ENCODE data around the gene C11orf24.
"Not testable (repeated sequence)": the region's sequence is repeated elsewhere in the genome, so short reads cannot be mapped to it uniquely, and the experiment has no call there.

C11orf24 gene

DNA sequence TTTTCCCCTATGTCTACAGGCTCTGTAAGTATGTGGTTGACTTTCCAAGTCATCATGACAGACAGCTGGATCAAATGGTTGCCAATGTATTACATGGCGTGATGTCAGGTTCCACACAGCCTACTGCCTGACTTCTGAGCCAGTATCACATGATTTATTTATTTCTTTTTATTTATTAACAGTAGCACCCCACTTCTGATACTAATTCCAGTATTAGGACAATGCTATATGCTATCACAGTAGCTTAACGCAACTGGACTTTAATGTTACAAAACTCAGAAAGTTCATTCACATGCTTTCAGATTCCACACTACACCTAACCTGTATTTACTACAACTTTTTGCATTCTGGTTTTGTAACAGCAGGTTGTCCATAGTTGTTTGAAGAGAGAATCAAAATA is 17.7 kb upstream of the C11orf24 start:
- Histone ChIP-seq H3K36me3 (ENCODE audit: control insufficient read depth in 2 of 2, insufficient read depth in 1 of 2, low read length in 2 of 2) (no peaks in the 10 kb centered on the region), H3K9me3 (ENCODE audit: control insufficient read depth, insufficient read depth, low read depth, low read length) (no peaks in the 10 kb centered on the region), H3K4me3 (ENCODE audit: low read depth, low read length) (no peak overlapping the region), H3K27ac (ENCODE audit: extremely low read depth, low read depth, low read length) (no peak overlapping the region), H3K4me1 (ENCODE audit: control insufficient read depth, insufficient read depth, low read length) (no peaks in the 10 kb centered on the region)
- ChIA-PET CTCF (interaction anchor here (2.9 kb wide), 1 partner anchor 9 kb away, joined by 25 read pairs; no protein-coding TSS in a partner anchor), POLR2A (interaction anchor here (2.1 kb wide), 1 partner anchor 17 kb away, joined by 5 read pairs; the partner anchor contains the start of gene C11orf24)
- TF ChIP-seq ZNF707 (tag by site-specific recombination; IDR thresholded peaks at IDR 0.05) = peak; percentile 92
- no peak for TF ChIP-seq ZNF664 (tag by site-specific recombination; IDR thresholded peaks at IDR 0.05)

DNA sequence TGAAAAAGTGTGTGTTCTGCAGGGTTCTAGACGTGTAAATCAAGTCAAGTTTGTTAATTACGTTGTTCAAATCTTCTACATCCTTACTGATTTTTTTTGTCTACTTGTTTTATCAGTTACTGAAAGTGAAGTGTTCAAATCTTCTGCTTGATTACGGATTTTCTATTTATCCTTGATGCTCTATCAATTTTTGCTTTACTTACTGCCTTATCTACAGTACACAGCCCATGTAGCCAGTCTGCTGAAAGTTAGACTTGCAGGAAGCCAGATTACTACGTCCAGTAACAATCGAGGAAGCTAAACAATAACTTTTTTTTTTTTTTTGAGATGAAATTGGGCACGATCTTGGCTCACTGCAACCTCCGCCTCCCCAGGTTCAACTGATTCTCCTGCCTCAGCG is 15.6 kb upstream of the C11orf24 start:
- H3K36me3 ChIP-seq (ENCODE audit: control insufficient read depth in 2 of 2, insufficient read depth in 1 of 2, low read length in 2 of 2) = no peaks in the 10 kb centered on the region
- H3K4me3 ChIP-seq (ENCODE audit: low read depth, low read length) = no peak overlapping the region
- no peak for TF ChIP-seq ZNF560 (tag by site-specific recombination; IDR thresholded peaks at IDR 0.05; ENCODE audit: borderline replicate concordance)
- TF ChIP-seq ZNF707 (tag by site-specific recombination; IDR thresholded peaks at IDR 0.05) = no peak
- no peak for TF ChIP-seq ZNF221 (tag by site-specific recombination; IDR thresholded peaks at IDR 0.05; ENCODE audit: borderline replicate concordance)
- no peak for TF ChIP-seq ZNF837 (tag by site-specific recombination; IDR thresholded peaks at IDR 0.05)
- TF ChIP-seq ZNF544 (tag by site-specific recombination; IDR thresholded peaks at IDR 0.05) = no peak
- no peak for TF ChIP-seq ZNF529 (tag by site-specific recombination; IDR thresholded peaks at IDR 0.05; ENCODE audit: insufficient replicate concordance)
- no peak for TF ChIP-seq ZNF391 (tag by site-specific recombination; IDR thresholded peaks at IDR 0.05; ENCODE audit: borderline replicate concordance, low read depth)
- no peak for TF ChIP-seq ZNF211 (tag by site-specific recombination; IDR thresholded peaks at IDR 0.05; ENCODE audit: low read depth)
- no peak for TF ChIP-seq SP7 (tag by site-specific recombination; IDR thresholded peaks at IDR 0.05)
- TF ChIP-seq, protein P1, sequence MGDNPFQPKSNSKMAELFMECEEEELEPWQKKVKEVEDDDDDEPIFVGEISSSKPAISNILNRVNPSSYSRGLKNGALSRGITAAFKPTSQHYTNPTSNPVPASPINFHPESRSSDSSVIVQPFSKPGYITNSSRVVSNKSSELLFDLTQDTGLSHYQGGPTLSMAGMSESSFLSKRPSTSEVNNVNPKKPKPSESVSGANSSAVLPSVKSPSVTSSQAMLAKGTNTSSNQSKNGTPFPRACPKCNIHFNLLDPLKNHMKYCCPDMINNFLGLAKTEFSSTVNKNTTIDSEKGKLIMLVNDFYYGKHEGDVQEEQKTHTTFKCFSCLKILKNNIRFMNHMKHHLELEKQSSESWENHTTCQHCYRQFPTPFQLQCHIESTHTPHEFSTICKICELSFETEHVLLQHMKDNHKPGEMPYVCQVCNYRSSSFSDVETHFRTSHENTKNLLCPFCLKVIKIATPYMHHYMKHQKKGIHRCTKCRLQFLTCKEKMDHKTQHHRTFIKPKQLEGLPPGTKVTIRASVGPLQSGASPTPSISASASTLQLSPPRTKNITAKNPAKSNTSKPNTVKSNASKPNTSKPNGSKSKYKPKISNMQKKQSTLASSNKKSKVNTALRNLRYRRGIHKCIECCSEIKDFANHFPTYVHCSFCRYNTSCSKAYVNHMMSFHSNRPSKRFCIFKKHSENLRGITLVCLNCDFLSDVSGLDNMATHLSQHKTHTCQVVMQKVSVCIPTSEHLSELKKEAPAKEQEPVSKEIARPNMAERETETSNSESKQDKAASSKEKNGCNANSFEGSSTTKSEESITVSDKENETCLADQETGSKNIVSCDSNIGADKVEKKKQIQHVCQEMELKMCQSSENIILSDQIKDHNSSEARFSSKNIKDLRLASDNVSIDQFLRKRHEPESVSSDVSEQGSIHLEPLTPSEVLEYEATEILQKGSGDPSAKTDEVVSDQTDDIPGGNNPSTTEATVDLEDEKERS (tag by site-specific recombination; IDR thresholded peaks at IDR 0.05) = no peak
- TF ChIP-seq, protein P2, sequence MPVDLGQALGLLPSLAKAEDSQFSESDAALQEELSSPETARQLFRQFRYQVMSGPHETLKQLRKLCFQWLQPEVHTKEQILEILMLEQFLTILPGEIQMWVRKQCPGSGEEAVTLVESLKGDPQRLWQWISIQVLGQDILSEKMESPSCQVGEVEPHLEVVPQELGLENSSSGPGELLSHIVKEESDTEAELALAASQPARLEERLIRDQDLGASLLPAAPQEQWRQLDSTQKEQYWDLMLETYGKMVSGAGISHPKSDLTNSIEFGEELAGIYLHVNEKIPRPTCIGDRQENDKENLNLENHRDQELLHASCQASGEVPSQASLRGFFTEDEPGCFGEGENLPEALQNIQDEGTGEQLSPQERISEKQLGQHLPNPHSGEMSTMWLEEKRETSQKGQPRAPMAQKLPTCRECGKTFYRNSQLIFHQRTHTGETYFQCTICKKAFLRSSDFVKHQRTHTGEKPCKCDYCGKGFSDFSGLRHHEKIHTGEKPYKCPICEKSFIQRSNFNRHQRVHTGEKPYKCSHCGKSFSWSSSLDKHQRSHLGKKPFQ (tag by site-specific recombination; IDR thresholded peaks at IDR 0.05) = no peak
- TF ChIP-seq ZSCAN30 (tag by site-specific recombination; IDR thresholded peaks at IDR 0.05) = no peak
- no peak for TF ChIP-seq ZNF768 (tag by site-specific recombination; IDR thresholded peaks at IDR 0.05)
- TF ChIP-seq ZNF624 (tag by site-specific recombination; IDR thresholded peaks at IDR 0.05) = no peak
- TF ChIP-seq ZIC2 (tag by site-specific recombination; IDR thresholded peaks at IDR 0.05) = no peak
- TF ChIP-seq KLF16 (tag by site-specific recombination; IDR thresholded peaks at IDR 0.05) = no peak
- no peak for TF ChIP-seq IKZF3 (tag by site-specific recombination; IDR thresholded peaks at IDR 0.05)
- no peak for TF ChIP-seq ZNF292 (tag by site-specific recombination; IDR thresholded peaks at IDR 0.05; ENCODE audit: borderline replicate concordance, low read depth)
- TF ChIP-seq ZNF596 (tag by site-specific recombination; IDR thresholded peaks at IDR 0.05) = no peak
- no peaks in the 10 kb centered on the region for H3K4me1 ChIP-seq (ENCODE audit: control insufficient read depth, insufficient read depth, low read length)
- H3K27ac ChIP-seq (ENCODE audit: extremely low read depth, low read depth, low read length) = no peak overlapping the region
- no peaks in the 10 kb centered on the region for H3K9me3 ChIP-seq (ENCODE audit: control insufficient read depth, insufficient read depth, low read depth, low read length)
- POLR2A ChIA-PET = interaction anchor here (0.6 kb wide), 1 partner anchor 11 kb away, joined by 3 read pairs; no protein-coding TSS in a partner anchor
- CTCF ChIA-PET = interaction anchor here (0.6 to 2.9 kb wide), 3 partner anchors 11 to 212 kb away, joined by 3 to 25 read pairs (median 6); no protein-coding TSS in a partner anchor

DNA sequence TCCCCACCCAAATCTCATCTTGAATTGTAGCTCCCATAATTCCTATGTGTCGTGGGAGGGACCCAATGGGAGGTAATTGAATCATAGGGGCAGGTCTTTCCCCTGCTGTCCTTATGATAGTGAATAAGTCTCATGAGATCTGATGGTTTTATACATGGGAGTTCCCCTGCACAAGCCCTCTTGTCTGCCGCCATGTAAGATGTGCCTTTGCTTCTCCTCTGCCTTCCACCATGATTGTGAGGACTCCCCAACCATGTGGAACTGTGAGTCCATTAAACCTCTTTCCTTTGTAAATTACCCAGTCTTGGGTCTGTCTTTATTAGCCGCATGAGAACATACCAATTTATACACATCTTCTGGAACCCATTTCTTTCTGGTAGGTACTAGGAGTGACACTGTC is 12.8 kb upstream of the C11orf24 start:
- POLR2A ChIA-PET; H3K4me3 ChIP-seq (ENCODE audit: low read depth, low read length); H3K36me3 ChIP-seq (ENCODE audit: control insufficient read depth in 2 of 2, insufficient read depth in 1 of 2, low read length in 2 of 2); H3K27ac ChIP-seq (ENCODE audit: extremely low read depth, low read depth, low read length); H3K4me1 ChIP-seq (ENCODE audit: control insufficient read depth, insufficient read depth, low read length); H3K9me3 ChIP-seq (ENCODE audit: control insufficient read depth, insufficient read depth, low read depth, low read length): not testable (repeated sequence)
- CTCF ChIA-PET = interaction anchor here (0.9 kb wide), 1 partner anchor 27 kb away, joined by 4 read pairs; no protein-coding TSS in a partner anchor

All from HEK293 (cell line).